Measurements from ENCODE around the gene TSPOAP1.
"Not testable (repeated sequence)": the region's sequence is repeated elsewhere in the genome, so short reads cannot be mapped to it uniquely, and the experiment has no call there.

The TSPOAP1 gene

GRCh38 chr17:58362368-58363014 lies 33.9 kb upstream of the TSPOAP1 start:
- no peak for DNase-seq

GRCh38 chr17:58360296-58361063 lies 31.9 kb upstream of the TSPOAP1 start:
- DNase-seq, result no peak

GRCh38 chr17:58358408-58359172 lies 30.0 kb upstream of the TSPOAP1 start:
- DNase-seq, result no peak

GRCh38 chr17:58357312-58358297 lies 29.0 kb upstream of the TSPOAP1 start:
- DNase-seq, result no peak

- DNase-seq, result no peak
Measured at GRCh38 chr17:58356231-58356630, 27.6 kb upstream of the TSPOAP1 start.

- DNase-seq, result no peak
Measured at GRCh38 chr17:58354541-58355216, 26.1 kb upstream of the TSPOAP1 start.

- no peak for DNase-seq
Measured at GRCh38 chr17:58353389-58353825, 24.8 kb upstream of the TSPOAP1 start.

- DNase-seq, result no peak
Measured at GRCh38 chr17:58352596-58353388, 24.2 kb upstream of the TSPOAP1 start.

GRCh38 chr17:58351831-58352595 lies 23.4 kb upstream of the TSPOAP1 start, which contains the start of gene SUPT4H1:
Gene SUPT4H1 (minus strand): TSS chr17:58352201. CDS start chr17:58352135, 66 bp downstream.
- DNase-seq, result peak; percentile 89

GRCh38 chr17:58351182-58351581 lies 22.6 kb upstream of the TSPOAP1 start:
- DNase-seq, result no peak

- DNase-seq, result no peak
Measured at GRCh38 chr17:58348038-58348437, 19.4 kb upstream of the TSPOAP1 start.

GRCh38 chr17:58345500-58345899 lies 16.9 kb upstream of the TSPOAP1 start:
- no peak for DNase-seq

- DNase-seq, result no peak
Measured at GRCh38 chr17:58344791-58345157, 16.2 kb upstream of the TSPOAP1 start.

GRCh38 chr17:58344047-58344790 lies 15.6 kb upstream of the TSPOAP1 start:
- DNase-seq, result no peak

GRCh38 chr17:58343131-58343530 lies 14.5 kb upstream of the TSPOAP1 start:
- DNase-seq, result no peak

- no peak for DNase-seq
Measured at GRCh38 chr17:58341861-58342475, 13.4 kb upstream of the TSPOAP1 start.

GRCh38 chr17:58341136-58341860 lies 12.7 kb upstream of the TSPOAP1 start:
- not testable (repeated sequence) for DNase-seq

- DNase-seq, result no peak
Measured at GRCh38 chr17:58340405-58340876, 11.8 kb upstream of the TSPOAP1 start.

All from NCI-H2107 (cell line).